ENCODE data around the gene TSPYL2.

TSPYL2 gene

DNA sequence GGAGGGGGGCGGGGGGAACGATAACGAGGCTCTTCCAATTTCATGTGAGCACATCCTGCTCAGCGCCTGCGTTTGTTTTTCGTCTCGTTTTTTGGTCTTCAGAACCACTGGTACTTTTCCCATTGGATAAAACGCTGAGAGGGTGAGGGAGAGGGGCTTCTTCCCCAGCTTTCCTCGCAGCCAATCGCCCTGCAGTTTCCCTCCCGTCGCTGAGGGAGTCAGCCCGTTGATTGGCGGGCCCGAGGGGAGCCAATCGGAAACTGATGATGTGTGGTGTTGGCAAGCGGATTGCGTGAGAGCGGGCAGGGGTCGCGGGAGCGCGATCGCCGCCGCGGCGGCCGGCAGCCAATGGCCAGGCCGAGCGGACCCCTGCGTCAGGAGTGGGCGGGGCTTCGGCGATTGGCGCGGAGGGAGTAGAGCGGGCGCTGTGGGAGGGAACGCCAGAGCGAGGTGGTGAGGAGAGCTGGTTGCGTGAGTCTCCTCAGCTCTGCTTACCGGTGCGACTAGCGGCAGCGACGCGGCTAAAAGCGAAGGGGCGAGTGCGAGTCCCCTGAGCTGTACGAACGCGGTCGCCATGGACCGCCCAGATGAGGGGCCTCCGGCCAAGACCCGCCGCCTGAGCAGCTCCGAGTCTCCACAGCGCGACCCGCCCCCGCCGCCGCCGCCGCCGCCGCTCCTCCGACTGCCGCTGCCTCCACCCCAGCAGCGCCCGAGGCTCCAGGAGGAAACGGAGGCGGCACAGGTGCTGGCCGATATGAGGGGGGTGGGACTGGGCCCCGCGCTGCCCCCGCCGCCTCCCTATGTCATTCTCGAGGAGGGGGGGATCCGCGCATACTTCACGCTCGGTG is at the start of gene TSPYL2:
Gene TSPYL2 (plus strand): TSS at position 443 of the 848 bp plus-strand sequence. CDS start 132 bp downstream, at position 575.
- H3K9ac ChIP-seq (ENCODE audit: low read length): peak within 1 kb of the TSS; percentile 91
- H3K4me1 ChIP-seq (ENCODE audit: insufficient read depth, low read length, severe bottlenecking): peaks cover 35% of the 10 kb centered on the region
- no peaks in the 10 kb centered on the region for H4K20me1 ChIP-seq (ENCODE audit: insufficient read depth, low read length)
- peak within 1 kb of the TSS; percentile 96 for H3K4me3 ChIP-seq (ENCODE audit: low read depth, low read length, poor library complexity, severe bottlenecking)
- no peaks in the 10 kb centered on the region for H3K9me2 ChIP-seq (ENCODE audit: low read depth, low read length)
- H3F3A ChIP-seq (ENCODE audit: insufficient read depth, low read length): no peaks in the 10 kb centered on the region
- H3K36me3 ChIP-seq (ENCODE audit: insufficient read depth, low read length): peaks cover 34% of the 10 kb centered on the region
- H2AFZ ChIP-seq (ENCODE audit: low read length): no peak within 1 kb of the TSS
- TF ChIP-seq, protein P1, sequence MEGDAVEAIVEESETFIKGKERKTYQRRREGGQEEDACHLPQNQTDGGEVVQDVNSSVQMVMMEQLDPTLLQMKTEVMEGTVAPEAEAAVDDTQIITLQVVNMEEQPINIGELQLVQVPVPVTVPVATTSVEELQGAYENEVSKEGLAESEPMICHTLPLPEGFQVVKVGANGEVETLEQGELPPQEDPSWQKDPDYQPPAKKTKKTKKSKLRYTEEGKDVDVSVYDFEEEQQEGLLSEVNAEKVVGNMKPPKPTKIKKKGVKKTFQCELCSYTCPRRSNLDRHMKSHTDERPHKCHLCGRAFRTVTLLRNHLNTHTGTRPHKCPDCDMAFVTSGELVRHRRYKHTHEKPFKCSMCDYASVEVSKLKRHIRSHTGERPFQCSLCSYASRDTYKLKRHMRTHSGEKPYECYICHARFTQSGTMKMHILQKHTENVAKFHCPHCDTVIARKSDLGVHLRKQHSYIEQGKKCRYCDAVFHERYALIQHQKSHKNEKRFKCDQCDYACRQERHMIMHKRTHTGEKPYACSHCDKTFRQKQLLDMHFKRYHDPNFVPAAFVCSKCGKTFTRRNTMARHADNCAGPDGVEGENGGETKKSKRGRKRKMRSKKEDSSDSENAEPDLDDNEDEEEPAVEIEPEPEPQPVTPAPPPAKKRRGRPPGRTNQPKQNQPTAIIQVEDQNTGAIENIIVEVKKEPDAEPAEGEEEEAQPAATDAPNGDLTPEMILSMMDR (IDR thresholded peaks at IDR 0.05; ENCODE audit: low read length): no peak
- TF ChIP-seq EZH2 (IDR thresholded peaks at IDR 0.05; ENCODE audit: borderline replicate concordance, low read length): no peak
- peak within 1 kb of the TSS; percentile 89 for H3K4me2 ChIP-seq (ENCODE audit: low read length)
- H3K27ac ChIP-seq (ENCODE audit: low read depth, low read length, poor library complexity, severe bottlenecking): peak within 1 kb of the TSS; percentile 64
- H3K79me2 ChIP-seq (ENCODE audit: insufficient read depth, low read length): 0 out of 2 replicates have a peak, but pooled peaks cover 3% of the 10 kb centered on the region
- no peaks in the 10 kb centered on the region for H3K9me3 ChIP-seq (ENCODE audit: low read length)
- no peaks in the 10 kb centered on the region for H3K27me3 ChIP-seq (ENCODE audit: insufficient read depth, low read length)

DNA sequence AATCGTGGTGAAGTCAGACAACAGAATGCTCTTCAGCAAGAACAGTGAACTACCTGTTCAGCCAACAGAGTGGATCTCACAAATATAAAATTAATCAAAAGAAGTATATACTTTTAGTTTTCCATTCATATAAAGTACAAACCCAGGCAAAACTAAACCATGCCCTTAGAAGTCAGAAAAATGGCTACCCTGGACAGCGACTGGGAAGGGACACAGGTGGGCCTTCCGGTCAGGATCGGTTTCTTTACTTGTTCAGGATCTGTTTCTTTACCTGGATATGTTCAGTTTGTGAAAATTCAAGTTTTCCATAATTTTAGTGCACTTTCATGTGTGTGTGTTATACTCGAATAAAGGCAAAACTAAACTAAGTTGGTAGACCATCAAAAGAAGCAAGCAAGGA is 46.0 kb upstream of the TSPYL2 start:
- H3K27me3 ChIP-seq (ENCODE audit: insufficient read depth, low read length): no peaks in the 10 kb centered on the region
- H3K9ac ChIP-seq (ENCODE audit: low read length): no peak overlapping the region
- H3K79me2 ChIP-seq (ENCODE audit: insufficient read depth, low read length): no peaks in the 10 kb centered on the region
- no peaks in the 10 kb centered on the region for H3K9me3 ChIP-seq (ENCODE audit: low read length)
- no peaks in the 10 kb centered on the region for H3K9me2 ChIP-seq (ENCODE audit: low read depth, low read length)
- H2AFZ ChIP-seq (ENCODE audit: low read length): no peak overlapping the region
- H4K20me1 ChIP-seq (ENCODE audit: insufficient read depth, low read length): no peaks in the 10 kb centered on the region
- H3K4me3 ChIP-seq (ENCODE audit: low read depth, low read length, poor library complexity, severe bottlenecking): no peak overlapping the region
- TF ChIP-seq EZH2 (IDR thresholded peaks at IDR 0.05; ENCODE audit: borderline replicate concordance, low read length): no peak
- TF ChIP-seq, protein P1 (IDR thresholded peaks at IDR 0.05; ENCODE audit: low read length): no peak
- no peak overlapping the region for H3K27ac ChIP-seq (ENCODE audit: low read depth, low read length, poor library complexity, severe bottlenecking)
- H3K4me2 ChIP-seq (ENCODE audit: low read length): no peak overlapping the region
- no peaks in the 10 kb centered on the region for H3K36me3 ChIP-seq (ENCODE audit: insufficient read depth, low read length)
- H3F3A ChIP-seq (ENCODE audit: insufficient read depth, low read length): no peaks in the 10 kb centered on the region
- H3K4me1 ChIP-seq (ENCODE audit: insufficient read depth, low read length, severe bottlenecking): no peaks in the 10 kb centered on the region

DNA sequence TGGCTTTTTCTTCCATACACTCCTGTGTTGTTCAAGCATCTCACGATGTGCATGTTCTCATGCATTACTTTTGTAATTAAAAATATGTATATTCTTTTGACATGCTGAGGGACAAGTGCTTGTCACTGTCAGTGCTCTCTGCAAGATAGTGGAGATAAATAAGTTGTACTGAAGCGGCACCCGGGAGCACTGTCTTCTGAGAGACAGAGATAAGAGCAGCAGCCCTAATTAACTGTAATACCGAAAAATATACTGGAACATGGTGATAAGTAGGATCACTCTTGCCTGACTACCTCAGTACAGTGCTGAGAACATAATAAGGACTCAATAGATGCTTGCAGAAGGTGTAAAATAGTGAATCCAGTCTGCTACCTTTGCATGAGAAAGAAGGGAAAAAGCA is 42.9 kb upstream of the TSPYL2 start:
- Histone ChIP-seq H3K4me3 (ENCODE audit: low read depth, low read length, poor library complexity, severe bottlenecking) (no peak overlapping the region), H2AFZ (ENCODE audit: low read length) (no peak overlapping the region), H4K20me1 (ENCODE audit: insufficient read depth, low read length) (no peaks in the 10 kb centered on the region), H3K27me3 (ENCODE audit: insufficient read depth, low read length) (no peaks in the 10 kb centered on the region), H3F3A (ENCODE audit: insufficient read depth, low read length) (no peaks in the 10 kb centered on the region), H3K4me1 (ENCODE audit: insufficient read depth, low read length, severe bottlenecking) (no peaks in the 10 kb centered on the region), H3K36me3 (ENCODE audit: insufficient read depth, low read length) (no peaks in the 10 kb centered on the region), H3K9me2 (ENCODE audit: low read depth, low read length) (no peaks in the 10 kb centered on the region), H3K9me3 (ENCODE audit: low read length) (no peaks in the 10 kb centered on the region), H3K79me2 (ENCODE audit: insufficient read depth, low read length) (no peaks in the 10 kb centered on the region), H3K9ac (ENCODE audit: low read length) (no peak overlapping the region), H3K27ac (ENCODE audit: low read depth, low read length, poor library complexity, severe bottlenecking) (no peak overlapping the region), H3K4me2 (ENCODE audit: low read length) (no peak overlapping the region)
- TF ChIP-seq EZH2 (IDR thresholded peaks at IDR 0.05; ENCODE audit: borderline replicate concordance, low read length): no peak
- TF ChIP-seq, protein P1 (IDR thresholded peaks at IDR 0.05; ENCODE audit: low read length): no peak
